ENCODE data around the gene SLC18B1. TPM values are rescaled to one million over a fixed set of nuclear protein-coding genes. Genes with fewer than 3 reads are reported as not detected.

The SLC18B1 gene
- total RNA-seq, 2 experiments from 2014 or later, result 8.5 to 9.0 TPM

GRCh38 chr6:132725471-132725870 lies 73.0 kb downstream of the SLC18B1 start:
- ChIA-PET CTCF (no interaction called here), POLR2A (no interaction called here)
- no peaks in the 10 kb centered on the region for H3K9me3 ChIP-seq (ENCODE audit: control insufficient read depth in 1 of 2, insufficient read depth in 1 of 2, low read length in 2 of 2)
- H3K4me1 ChIP-seq (ENCODE audit: insufficient read depth, low read length), result no peaks in the 10 kb centered on the region
- TF ChIP-seq CTCF (IDR thresholded peaks at IDR 0.05), result no peak
- no peaks in the 10 kb centered on the region for H3K27me3 ChIP-seq (ENCODE audit: control insufficient read depth in 1 of 2, insufficient read depth in 2 of 2, low read length in 2 of 2)
- DNase-seq (no peak), ATAC-seq (ENCODE audit: poor library complexity) (no peak)
- H3K27ac ChIP-seq (ENCODE audit: low read depth in 1 of 2, low read length in 2 of 2), result no peak overlapping the region
- H3K9me3 Mint-ChIP-seq, result no peaks in the 10 kb centered on the region
- H3K27ac Mint-ChIP-seq, result no peak overlapping the region
- no peaks in the 10 kb centered on the region for H3K36me3 ChIP-seq (ENCODE audit: insufficient read depth, low read length)
- no peaks in the 10 kb centered on the region for H3K4me1 Mint-ChIP-seq (ENCODE audit: low read depth)
- H3K4me3 ChIP-seq (ENCODE audit: low read length), result no peak overlapping the region
- intact Hi-C loops (cut with DNase I, micrococcal nuclease), result no loop called here
- no peak overlapping the region for H3K4me3 Mint-ChIP-seq
- H3K36me3 Mint-ChIP-seq (ENCODE audit: low read depth), result no peaks in the 10 kb centered on the region
- H3K27me3 Mint-ChIP-seq, result no peaks in the 10 kb centered on the region

DNA sequence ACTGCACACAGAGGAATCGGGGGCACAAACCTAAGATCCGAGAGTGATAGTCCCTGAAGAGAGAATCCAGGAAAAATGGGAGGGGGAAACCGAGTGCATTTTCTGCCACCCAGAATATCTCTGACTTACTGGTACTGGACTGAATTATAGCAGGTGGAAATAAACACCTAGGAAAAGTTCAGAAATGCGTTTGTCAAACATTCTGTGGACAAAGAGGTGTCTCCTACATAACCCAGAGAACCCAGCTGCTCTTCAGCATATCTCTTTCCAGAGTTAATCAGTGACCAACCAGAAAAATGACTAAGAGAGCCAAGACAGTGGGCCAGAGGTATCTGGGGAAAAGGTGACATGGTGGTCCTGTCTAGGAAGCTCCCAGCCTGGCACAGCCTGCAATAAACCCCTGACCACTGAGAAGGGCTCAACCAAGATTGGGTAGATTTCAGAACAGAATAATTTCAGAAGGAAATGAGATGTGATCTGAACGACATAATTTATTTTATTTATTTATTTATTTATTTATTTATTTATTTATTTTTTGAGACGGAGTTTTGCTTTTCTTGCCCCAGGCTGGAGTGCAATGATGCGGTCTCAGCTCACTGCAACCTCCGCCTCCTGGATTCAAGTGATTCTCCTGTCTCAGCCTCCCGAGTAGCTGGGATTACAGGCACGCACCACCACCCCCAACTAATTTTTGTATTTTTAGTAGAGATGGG lies 78.5 kb downstream of the SLC18B1 start:
- Mint-ChIP-seq H3K9me3 (no peaks in the 10 kb centered on the region), H3K4me3 (no peak overlapping the region), H3K27ac (no peak overlapping the region), H3K27me3 (no peaks in the 10 kb centered on the region), H3K4me1 (ENCODE audit: low read depth) (no peaks in the 10 kb centered on the region), H3K36me3 (ENCODE audit: low read depth) (no peaks in the 10 kb centered on the region)
- Histone ChIP-seq H3K4me3 (ENCODE audit: low read length) (no peak overlapping the region), H3K9me3 (ENCODE audit: control insufficient read depth in 1 of 2, insufficient read depth in 1 of 2, low read length in 2 of 2) (no peaks in the 10 kb centered on the region), H3K27ac (ENCODE audit: low read depth in 1 of 2, low read length in 2 of 2) (no peak overlapping the region), H3K36me3 (ENCODE audit: insufficient read depth, low read length) (no peaks in the 10 kb centered on the region), H3K27me3 (ENCODE audit: control insufficient read depth in 1 of 2, insufficient read depth in 2 of 2, low read length in 2 of 2) (no peaks in the 10 kb centered on the region), H3K4me1 (ENCODE audit: insufficient read depth, low read length) (no peaks in the 10 kb centered on the region)
- ATAC-seq (ENCODE audit: poor library complexity) (no peak), DNase-seq (no peak)
- ChIA-PET POLR2A (no interaction called here), CTCF (no interaction called here)
- intact Hi-C loops (cut with DNase I, micrococcal nuclease), result no loop called here
- no peak for TF ChIP-seq CTCF (IDR thresholded peaks at IDR 0.05)

Other genes starting within 250 kb of the SLC18B1 start
- gene TAAR8, start 246.0 kb downstream of the SLC18B1 start, total RNA-seq, result not detected
- gene TAAR6, start 228.3 kb downstream of the SLC18B1 start, total RNA-seq, result not detected
- not detected for gene TAAR5, start 208.9 kb downstream of the SLC18B1 start, total RNA-seq
- not detected for gene TAAR2, start 174.4 kb downstream of the SLC18B1 start, total RNA-seq
- not detected for gene TAAR1, start 139.5 kb downstream of the SLC18B1 start, total RNA-seq
- not detected for gene VNN1, start 84.6 kb downstream of the SLC18B1 start, total RNA-seq
- gene VNN2, start 40.7 kb downstream of the SLC18B1 start, total RNA-seq, result 1 to 10 TPM; 6.5 to 7.0 TPM
- gene RPS12, start 15.9 kb upstream of the SLC18B1 start, total RNA-seq, result 1,000 to 10,000 TPM; 2,765 to 2,889 TPM